ENCODE measurements around the gene FOXRED1. TPM values are rescaled to one million over a fixed set of nuclear protein-coding genes. Genes with fewer than 3 reads are reported as not detected.

Gene FOXRED1
- total and polyA plus RNA-seq, 9 of the 15 experiments (the other 6 are each of a cell fraction or from before 2014, with no cell fraction given) = 14.1 to 94.4 (median 53.1) TPM

GRCh38 chr11:126303623-126304456 is 34.9 kb downstream of the FOXRED1 start, which contains the start of gene DCPS (continued):
- TF ChIP-seq ILF3 (IDR thresholded peaks at IDR 0.05; ENCODE audit: borderline replicate concordance) (no peak), CC2D1A (IDR thresholded peaks at IDR 0.05) (no peak), ZNF280A (IDR thresholded peaks at IDR 0.05; ENCODE audit: low read depth, partially characterized antibody) (no peak), KDM1A (IDR thresholded peaks at IDR 0.05) (peak; percentile 17 to 28; a peak in 2 of 4 replicates), ZBTB1 (CRISPR knock-in tag; IDR thresholded peaks at IDR 0.05; ENCODE audit: borderline replicate concordance, low read depth) (peak; percentile 52; the same call in 1 of the 2 replicates), HNRNPH1 (optimal IDR thresholded peaks at IDR 0.05; ENCODE audit: low read depth, low read length) (no peak), ZKSCAN1 (IDR thresholded peaks at IDR 0.05; ENCODE audit: low read depth, low read length) (0 out of 2 replicates have a peak, but pooled peaks have one; percentile 35), ZBTB17 (CRISPR knock-in tag; IDR thresholded peaks at IDR 0.05) (peak; percentile 55; the same call in 1 of the 2 replicates), HCFC1 (IDR thresholded peaks at IDR 0.05; ENCODE audit: low read depth, low read length) (peak; percentile 39; the same call in 1 of the 2 replicates), E2F3 (CRISPR knock-in tag; IDR thresholded peaks at IDR 0.05) (no peak), NR2C1 (IDR thresholded peaks at IDR 0.05) (no peak), NR2C1 (tag; IDR thresholded peaks at IDR 0.05) (no peak), U2AF2 (optimal IDR thresholded peaks at IDR 0.05; ENCODE audit: low read depth, low read length) (no peak), FOXK2 (conservative IDR thresholded peaks at IDR 0.05 in 1 of 2, IDR thresholded peaks at IDR 0.05 in 1 of 2; ENCODE audit: low read depth in 2 of 2) (0 out of 4 replicates have a peak, but pooled peaks of 1 of the 2 experiments have one; percentile 41), KDM5B (IDR thresholded peaks at IDR 0.05; ENCODE audit: insufficient replicate concordance, low read depth, low read length) (peak; percentile 98), ZNF639 (CRISPR knock-in tag; conservative IDR thresholded peaks at IDR 0.05 in 1 of 2, IDR thresholded peaks at IDR 0.05 in 1 of 2) (peak in 1 of 2 experiments; percentile 60; a peak in 1 of 4 replicates), POLR3A (IDR thresholded peaks at IDR 0.05; ENCODE audit: borderline replicate concordance, extremely low read depth, insufficient read depth, insufficient read length) (no peak), HMG20A (CRISPR knock-in tag; conservative IDR thresholded peaks at IDR 0.05) (no peak), ZNF740 (CRISPR knock-in tag; IDR thresholded peaks at IDR 0.05) (no peak), ZNF740 (tag; IDR thresholded peaks at IDR 0.05) (no peak), CHD4 (IDR thresholded peaks at IDR 0.05; ENCODE audit: insufficient read depth, insufficient replicate concordance, low read depth, low read length, poor library complexity, severe bottlenecking) (no peak), DPF2 (IDR thresholded peaks at IDR 0.05) (no peak), SRSF9 (IDR thresholded peaks at IDR 0.05; ENCODE audit: borderline replicate concordance, low read depth, low read length) (no peak), EP300 (IDR thresholded peaks at IDR 0.05; ENCODE audit: low read length) (no peak)

All from K562 (cell line).